Type B pancreatic cell (in vitro differentiated cells): ENCODE data around the gene MRGPRF. TPM values are rescaled to one million over a fixed set of nuclear protein-coding genes. Genes with fewer than 3 reads are reported as not detected.

Experiments
- DNase-seq: peaks from one replicate; pipeline ENCODE4 v3.0.0; 2021; ENCODE audit warnings: mixed read lengths; ENCODE audit not compliant: unreplicated experiment; ENCODE audit errors: extremely low spot score
- H3K27ac Mint-ChIP-seq: 2 replicates; pipeline ENCODE4 v1.8.0; 2021; ENCODE audit warnings: mild to moderate bottlenecking, mixed read lengths
- H3K27me3 Mint-ChIP-seq: 2 replicates; pipeline ENCODE4 v1.8.0; 2021; ENCODE audit warnings: mixed read lengths
- H3K36me3 Mint-ChIP-seq: 2 replicates; pipeline ENCODE4 v1.8.0; 2021; ENCODE audit warnings: mixed read lengths
- H3K4me1 Mint-ChIP-seq: one replicate; pipeline ENCODE4 v1.8.0; 2021; ENCODE audit warnings: mixed read lengths; ENCODE audit not compliant: unreplicated experiment
- H3K4me3 Mint-ChIP-seq: 2 replicates; pipeline ENCODE4 v1.8.0; 2021; ENCODE audit warnings: mild to moderate bottlenecking, mixed read lengths
- H3K9me3 Mint-ChIP-seq: 2 replicates; pipeline ENCODE4 v1.8.0; 2021; ENCODE audit warnings: mixed read lengths
- total RNA-seq: library from RNA; stranded (reverse); gene quantifications from 2 replicates; pipeline ENCODE4 v1.2.1, GENCODE V29; 2021; ENCODE audit warnings: low replicate concordance
- TF ChIP-seq, protein P1 (sequence below): fragments of 200-600 bp; sonication (generic); conservative IDR thresholded peaks from 2 replicates; pipeline ENCODE4 v1.5.0; 2021; ENCODE audit warnings: antibody characterized with exemption, mild to moderate bottlenecking

MRGPRF gene
- total RNA-seq, 1 donor from 2014 or later, result 1.4 TPM

DNA sequence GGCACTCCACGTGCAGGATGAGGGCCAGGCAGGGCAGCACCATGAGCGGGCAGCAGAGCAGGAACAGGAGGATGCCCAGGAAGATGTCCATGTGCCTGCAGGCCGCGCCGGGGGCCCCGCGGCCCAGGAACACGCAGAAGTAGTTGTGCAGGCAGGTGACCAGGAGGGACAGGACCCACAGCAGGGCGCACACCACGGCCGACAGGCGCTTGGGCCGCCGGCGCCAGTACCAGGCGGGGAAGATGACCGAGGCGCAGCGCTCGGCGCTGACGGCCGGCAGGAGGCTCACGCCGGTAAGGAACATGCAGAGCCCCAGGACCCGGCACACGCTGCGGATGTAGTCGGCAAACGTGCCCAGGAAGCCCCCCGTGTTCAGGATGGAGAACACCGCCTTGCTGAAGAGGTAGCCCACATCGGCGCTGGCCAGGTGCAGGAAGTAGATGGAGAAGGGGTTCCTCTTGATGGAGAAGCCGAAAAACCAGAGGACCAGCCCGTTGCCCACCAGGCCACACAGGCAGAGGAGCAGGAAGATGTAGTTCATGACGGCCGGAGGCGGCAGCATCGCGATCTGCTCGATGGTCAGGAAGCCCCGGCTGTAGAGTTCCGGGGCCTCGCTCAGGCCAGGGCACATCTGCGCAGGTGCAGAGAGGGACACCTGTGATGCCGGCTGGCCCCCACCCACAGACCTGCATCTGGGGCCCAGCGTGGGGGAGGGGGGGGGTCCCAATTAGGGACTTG lies 7.2 kb downstream of the MRGPRF start:
- no peaks in the 10 kb centered on the region for H3K27me3 Mint-ChIP-seq
- no peak for DNase-seq
- peaks cover 19% of the 10 kb centered on the region for H3K4me1 Mint-ChIP-seq
- TF ChIP-seq, protein P1, sequence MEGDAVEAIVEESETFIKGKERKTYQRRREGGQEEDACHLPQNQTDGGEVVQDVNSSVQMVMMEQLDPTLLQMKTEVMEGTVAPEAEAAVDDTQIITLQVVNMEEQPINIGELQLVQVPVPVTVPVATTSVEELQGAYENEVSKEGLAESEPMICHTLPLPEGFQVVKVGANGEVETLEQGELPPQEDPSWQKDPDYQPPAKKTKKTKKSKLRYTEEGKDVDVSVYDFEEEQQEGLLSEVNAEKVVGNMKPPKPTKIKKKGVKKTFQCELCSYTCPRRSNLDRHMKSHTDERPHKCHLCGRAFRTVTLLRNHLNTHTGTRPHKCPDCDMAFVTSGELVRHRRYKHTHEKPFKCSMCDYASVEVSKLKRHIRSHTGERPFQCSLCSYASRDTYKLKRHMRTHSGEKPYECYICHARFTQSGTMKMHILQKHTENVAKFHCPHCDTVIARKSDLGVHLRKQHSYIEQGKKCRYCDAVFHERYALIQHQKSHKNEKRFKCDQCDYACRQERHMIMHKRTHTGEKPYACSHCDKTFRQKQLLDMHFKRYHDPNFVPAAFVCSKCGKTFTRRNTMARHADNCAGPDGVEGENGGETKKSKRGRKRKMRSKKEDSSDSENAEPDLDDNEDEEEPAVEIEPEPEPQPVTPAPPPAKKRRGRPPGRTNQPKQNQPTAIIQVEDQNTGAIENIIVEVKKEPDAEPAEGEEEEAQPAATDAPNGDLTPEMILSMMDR, result no peak
- H3K9me3 Mint-ChIP-seq, result no peaks in the 10 kb centered on the region
- H3K27ac Mint-ChIP-seq, result no peak overlapping the region
- no peaks in the 10 kb centered on the region for H3K36me3 Mint-ChIP-seq
- no peak overlapping the region for H3K4me3 Mint-ChIP-seq

DNA sequence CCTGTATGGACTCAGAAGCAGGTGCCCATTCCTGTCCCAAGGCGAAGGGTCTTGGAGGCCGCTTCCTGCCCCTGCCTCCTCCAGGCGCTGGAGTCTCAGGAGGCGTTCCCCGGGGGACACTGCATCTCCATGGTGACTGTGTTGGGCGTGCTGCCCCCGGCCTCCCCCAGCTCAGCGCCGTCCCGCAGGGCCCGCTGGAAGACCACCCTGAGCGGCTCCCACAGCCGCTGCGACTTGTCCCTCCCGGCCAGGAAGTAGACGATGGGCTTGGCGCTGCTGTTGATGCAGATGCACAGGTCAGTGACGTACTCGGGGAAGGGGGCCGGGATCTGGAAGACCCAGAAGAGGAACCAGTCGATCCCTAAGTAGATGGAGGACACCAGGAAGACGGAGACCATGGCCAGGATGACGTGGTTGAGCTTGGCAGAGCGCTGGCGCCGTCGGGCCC lies 7.8 kb downstream of the MRGPRF start:
- no peak overlapping the region for H3K27ac Mint-ChIP-seq
- peaks cover 22% of the 10 kb centered on the region for H3K4me1 Mint-ChIP-seq
- no peaks in the 10 kb centered on the region for H3K36me3 Mint-ChIP-seq
- no peak overlapping the region for H3K4me3 Mint-ChIP-seq
- no peak for DNase-seq
- TF ChIP-seq, protein P1, result no peak
- no peaks in the 10 kb centered on the region for H3K27me3 Mint-ChIP-seq
- no peaks in the 10 kb centered on the region for H3K9me3 Mint-ChIP-seq

DNA sequence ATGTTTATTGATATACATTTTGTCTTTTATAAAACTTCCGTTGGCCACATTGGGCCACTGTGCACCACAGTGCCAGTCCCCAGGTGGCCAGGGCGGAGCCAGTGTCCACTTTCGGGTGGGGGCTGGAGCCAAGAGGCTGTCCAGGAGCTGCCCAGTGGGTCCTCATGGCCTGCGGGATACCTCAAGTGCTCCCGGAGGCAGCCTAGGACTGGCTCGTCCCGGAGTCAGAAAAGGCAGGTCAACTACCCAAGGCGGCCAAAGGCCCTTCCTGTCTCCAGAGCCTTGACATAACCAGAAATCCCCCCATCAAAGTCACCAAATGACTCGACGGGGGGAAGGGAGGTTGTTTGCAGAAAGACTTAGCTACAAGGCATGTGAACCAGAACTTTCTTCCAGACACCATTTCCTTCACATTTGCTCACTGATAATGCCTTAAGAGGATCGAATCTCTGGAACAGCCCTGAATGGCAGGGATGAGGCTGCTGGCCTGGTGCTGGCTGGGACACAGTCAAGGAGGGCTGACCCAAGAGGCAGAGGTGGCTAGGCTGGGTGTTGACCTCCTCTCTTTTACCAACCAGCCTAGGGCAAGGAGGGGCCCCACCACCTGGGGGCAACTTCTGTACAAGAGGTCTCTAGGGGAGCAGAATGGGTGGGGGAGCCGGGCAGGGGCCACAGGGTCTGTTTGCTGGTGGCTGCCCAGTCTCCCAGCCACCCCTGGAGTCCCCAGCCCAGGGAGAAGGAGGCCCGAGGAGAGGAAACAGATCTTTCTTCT lies 8.4 kb downstream of the MRGPRF start:
- no peaks in the 10 kb centered on the region for H3K9me3 Mint-ChIP-seq
- no peaks in the 10 kb centered on the region for H3K27me3 Mint-ChIP-seq
- DNase-seq, result no peak
- no peak overlapping the region for H3K27ac Mint-ChIP-seq
- no peaks in the 10 kb centered on the region for H3K36me3 Mint-ChIP-seq
- H3K4me3 Mint-ChIP-seq, result no peak overlapping the region
- peaks cover 22% of the 10 kb centered on the region for H3K4me1 Mint-ChIP-seq
- TF ChIP-seq, protein P1, result no peak

DNA sequence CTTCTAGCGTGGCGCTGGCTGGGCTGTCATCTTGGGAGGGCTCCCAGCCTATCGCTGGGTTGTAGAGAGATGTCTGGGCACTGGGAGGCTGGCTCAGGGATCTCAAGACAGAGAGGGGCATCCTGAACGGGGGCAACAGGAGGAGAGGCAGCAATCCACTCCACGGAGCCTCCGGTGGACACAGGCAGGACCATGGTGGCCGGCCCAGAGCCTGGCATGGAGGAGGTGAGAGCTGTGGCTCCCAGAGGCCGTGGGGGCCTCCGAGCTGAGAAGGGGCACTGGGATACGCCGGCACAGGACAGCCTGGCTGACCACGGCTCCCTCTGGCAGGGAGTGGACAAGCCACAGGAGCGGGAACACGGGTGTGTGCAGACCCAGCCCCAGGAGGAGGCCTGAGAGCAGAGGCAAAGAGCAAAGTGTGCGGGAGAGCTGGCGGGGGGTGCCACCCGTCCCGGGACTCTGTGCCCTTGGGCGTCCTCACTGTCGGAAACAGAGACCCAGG lies 9.1 kb downstream of the MRGPRF start:
- TF ChIP-seq, protein P1, result no peak
- H3K4me1 Mint-ChIP-seq, result peaks cover 24% of the 10 kb centered on the region
- no peaks in the 10 kb centered on the region for H3K27me3 Mint-ChIP-seq
- no peaks in the 10 kb centered on the region for H3K9me3 Mint-ChIP-seq
- H3K36me3 Mint-ChIP-seq, result no peaks in the 10 kb centered on the region
- no peak overlapping the region for H3K27ac Mint-ChIP-seq
- no peak overlapping the region for H3K4me3 Mint-ChIP-seq
- DNase-seq, result no peak

DNA sequence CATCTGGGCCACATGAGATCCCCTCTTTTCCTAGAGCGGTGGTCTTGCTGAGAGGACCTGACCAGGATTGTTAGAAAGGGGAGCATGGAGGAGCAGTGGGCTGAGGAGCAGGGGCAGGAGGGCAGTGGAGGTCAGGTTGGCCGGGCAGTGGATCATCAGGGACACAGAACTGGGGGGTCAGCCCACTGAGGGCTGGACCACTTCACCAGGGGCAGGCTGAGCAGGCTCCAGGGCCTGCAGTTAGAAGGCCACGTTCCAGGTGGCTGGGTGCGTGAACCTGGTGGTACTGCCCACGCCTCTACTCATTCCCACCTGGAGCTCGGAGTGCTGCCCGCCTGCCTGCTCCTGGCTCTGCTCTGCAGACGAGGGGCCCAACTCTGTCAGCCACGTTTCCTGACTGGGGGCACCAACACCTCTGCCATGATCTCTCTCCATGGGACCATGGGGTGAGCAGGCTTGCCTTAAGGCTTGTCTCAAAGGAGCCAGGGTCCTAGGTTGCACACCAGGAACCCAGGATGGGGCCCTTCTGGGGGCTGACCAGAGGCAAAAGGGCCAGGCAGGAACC lies 9.7 kb downstream of the MRGPRF start:
- Mint-ChIP-seq H3K27ac (no peak overlapping the region), H3K36me3 (no peaks in the 10 kb centered on the region), H3K4me1 (peaks cover 26% of the 10 kb centered on the region), H3K4me3 (no peak overlapping the region), H3K27me3 (no peaks in the 10 kb centered on the region), H3K9me3 (no peaks in the 10 kb centered on the region)
- no peak for DNase-seq
- TF ChIP-seq, protein P1, result no peak
